ENCODE results near the gene RAB36. TPM values are rescaled to one million over a fixed set of nuclear protein-coding genes. Genes with fewer than 3 reads are reported as not detected.

RAB36 gene
- polyA plus RNA-seq, 4 donors, result 0.27 to 1.7 (median 0.92) TPM; not detected in 1

GRCh38 chr22:23137905-23138561, 7.2 kb upstream of the RAB36 start:
- no peak for FAIRE-seq

GRCh38 chr22:23138584-23139435, 6.5 kb upstream of the RAB36 start:
- H3K27me3 ChIP-seq (ENCODE audit: control insufficient read depth in 3 of 3, insufficient read depth in 3 of 3, low read length in 3 of 3), result no peaks in the 10 kb centered on the region
- no peaks in the 10 kb centered on the region for H3K9me3 ChIP-seq (ENCODE audit: control insufficient read depth in 2 of 2, insufficient read depth in 1 of 2, low read depth in 1 of 2, low read length in 1 of 2)
- peak overlapping the region in 1 of 3 donors; percentile 83 for H3K27ac ChIP-seq (ENCODE audit: low read depth in 1 of 3, low read length in 2 of 3)
- WGBS, 3 donors, result 93 to 95% (median 94%) methylated on average over 12 of the region's 12 CpGs
- H3K4me1 ChIP-seq (ENCODE audit: control insufficient read depth in 3 of 3, insufficient read depth in 2 of 3, low read depth in 1 of 3, low read length in 2 of 3), result peaks cover 0 to 16% (median 0%) of the 10 kb centered on the region in 3 donors
- H3K36me3 ChIP-seq (ENCODE audit: control insufficient read depth in 3 of 3, insufficient read depth in 2 of 3, low read depth in 1 of 3, low read length in 3 of 3), result no peaks in the 10 kb centered on the region
- FAIRE-seq (no peak), DNase-seq (no peak)
- H3K4me3 ChIP-seq (ENCODE audit: low read depth in 1 of 3, low read length in 3 of 3), result no peak overlapping the region

More at GRCh38 chr22:23137905-23138561, 7.2 kb upstream of the RAB36 start:
- Histone ChIP-seq H3K27me3 (ENCODE audit: control insufficient read depth in 3 of 3, insufficient read depth in 3 of 3, low read length in 3 of 3) (no peaks in the 10 kb centered on the region), H3K27ac (ENCODE audit: low read depth in 1 of 3, low read length in 2 of 3) (peak overlapping the region in 1 of 3 donors; percentile 83), H3K9me3 (ENCODE audit: control insufficient read depth in 2 of 2, insufficient read depth in 1 of 2, low read depth in 1 of 2, low read length in 1 of 2) (no peaks in the 10 kb centered on the region), H3K4me1 (ENCODE audit: control insufficient read depth in 3 of 3, insufficient read depth in 2 of 3, low read depth in 1 of 3, low read length in 2 of 3) (peaks cover 0 to 15% (median 0%) of the 10 kb centered on the region in 3 donors), H3K36me3 (ENCODE audit: control insufficient read depth in 3 of 3, insufficient read depth in 2 of 3, low read depth in 1 of 3, low read length in 3 of 3) (no peaks in the 10 kb centered on the region), H3K4me3 (ENCODE audit: low read depth in 1 of 3, low read length in 3 of 3) (no peak overlapping the region)
- WGBS, 3 donors, result 64 to 83% (median 74%) methylated on average over 5 of the region's 5 CpGs
- peak in 1 of 2 donors; percentile 32 for DNase-seq

- no peaks in the 10 kb centered on the region for H3K36me3 ChIP-seq (ENCODE audit: control insufficient read depth in 3 of 3, insufficient read depth in 2 of 3, low read depth in 1 of 3, low read length in 3 of 3)
- DNase-seq, result no peak
- no peak for FAIRE-seq
- H3K4me3 ChIP-seq (ENCODE audit: low read depth in 1 of 3, low read length in 3 of 3), result no peak overlapping the region
- peaks cover 0 to 23% (median 4%) of the 10 kb centered on the region in 3 donors for H3K4me1 ChIP-seq (ENCODE audit: control insufficient read depth in 3 of 3, insufficient read depth in 2 of 3, low read depth in 1 of 3, low read length in 2 of 3)
- no peaks in the 10 kb centered on the region for H3K27me3 ChIP-seq (ENCODE audit: control insufficient read depth in 3 of 3, insufficient read depth in 3 of 3, low read length in 3 of 3)
- no peaks in the 10 kb centered on the region for H3K9me3 ChIP-seq (ENCODE audit: control insufficient read depth in 2 of 2, insufficient read depth in 1 of 2, low read depth in 1 of 2, low read length in 1 of 2)
- H3K27ac ChIP-seq (ENCODE audit: low read depth in 1 of 3, low read length in 2 of 3), result no peak overlapping the region
Measured at GRCh38 chr22:23140385-23140784, 4.9 kb upstream of the RAB36 start.

- WGBS, 3 donors, result 81 to 94% (median 82%) methylated on average over 6 to 9 of the region's 9 CpGs
- H3K4me3 ChIP-seq (ENCODE audit: low read depth in 1 of 3, low read length in 3 of 3), result peak overlapping the region in 2 of 3 donors; percentile 9 to 42
- DNase-seq, result no peak
Measured at GRCh38 chr22:23142546-23143105, 2.7 kb upstream of the RAB36 start.

GRCh38 chr22:23143119-23143518, 2.2 kb upstream of the RAB36 start:
- no peak for FAIRE-seq
- DNase-seq, result no peak
- no peak overlapping the region for H3K27ac ChIP-seq (ENCODE audit: low read depth in 1 of 3, low read length in 2 of 3)
- no peak overlapping the region for H3K4me3 ChIP-seq (ENCODE audit: low read depth in 1 of 3, low read length in 3 of 3)
- H3K4me1 ChIP-seq (ENCODE audit: control insufficient read depth in 3 of 3, insufficient read depth in 2 of 3, low read depth in 1 of 3, low read length in 2 of 3), result peaks cover 3 to 29% (median 4%) of the 10 kb centered on the region in 3 donors
- no peaks in the 10 kb centered on the region for H3K9me3 ChIP-seq (ENCODE audit: control insufficient read depth in 2 of 2, insufficient read depth in 1 of 2, low read depth in 1 of 2, low read length in 1 of 2)
- no peaks in the 10 kb centered on the region for H3K36me3 ChIP-seq (ENCODE audit: control insufficient read depth in 3 of 3, insufficient read depth in 2 of 3, low read depth in 1 of 3, low read length in 3 of 3)
- no peaks in the 10 kb centered on the region for H3K27me3 ChIP-seq (ENCODE audit: control insufficient read depth in 3 of 3, insufficient read depth in 3 of 3, low read length in 3 of 3)
- 95 to 100% (median 100%) methylated on average over 1 of the region's 1 CpG for WGBS, 3 donors

More at GRCh38 chr22:23142546-23143105, 2.7 kb upstream of the RAB36 start:
- Histone ChIP-seq H3K4me1 (ENCODE audit: control insufficient read depth in 3 of 3, insufficient read depth in 2 of 3, low read depth in 1 of 3, low read length in 2 of 3) (peaks cover 3 to 29% (median 4%) of the 10 kb centered on the region in 3 donors), H3K36me3 (ENCODE audit: control insufficient read depth in 3 of 3, insufficient read depth in 2 of 3, low read depth in 1 of 3, low read length in 3 of 3) (no peaks in the 10 kb centered on the region), H3K27ac (ENCODE audit: low read depth in 1 of 3, low read length in 2 of 3) (peak overlapping the region; percentile 58 to 90 (median 87)), H3K27me3 (ENCODE audit: control insufficient read depth in 3 of 3, insufficient read depth in 3 of 3, low read length in 3 of 3) (no peaks in the 10 kb centered on the region), H3K9me3 (ENCODE audit: control insufficient read depth in 2 of 2, insufficient read depth in 1 of 2, low read depth in 1 of 2, low read length in 1 of 2) (no peaks in the 10 kb centered on the region)
- FAIRE-seq, result no peak

- H3K4me1 ChIP-seq (ENCODE audit: control insufficient read depth in 3 of 3, insufficient read depth in 2 of 3, low read depth in 1 of 3, low read length in 2 of 3), result peaks cover 3 to 29% (median 4%) of the 10 kb centered on the region in 3 donors
- no peak for FAIRE-seq
- H3K9me3 ChIP-seq (ENCODE audit: control insufficient read depth in 2 of 2, insufficient read depth in 1 of 2, low read depth in 1 of 2, low read length in 1 of 2), result no peaks in the 10 kb centered on the region
- DNase-seq, result no peak
- 81 to 88% (median 84%) methylated on average over 4 of the region's 4 CpGs for WGBS, 3 donors
- H3K4me3 ChIP-seq (ENCODE audit: low read depth in 1 of 3, low read length in 3 of 3), result no peak overlapping the region
- peak overlapping the region; percentile 21 to 77 (median 39) for H3K27ac ChIP-seq (ENCODE audit: low read depth in 1 of 3, low read length in 2 of 3)
- H3K36me3 ChIP-seq (ENCODE audit: control insufficient read depth in 3 of 3, insufficient read depth in 2 of 3, low read depth in 1 of 3, low read length in 3 of 3), result no peaks in the 10 kb centered on the region
- no peaks in the 10 kb centered on the region for H3K27me3 ChIP-seq (ENCODE audit: control insufficient read depth in 3 of 3, insufficient read depth in 3 of 3, low read length in 3 of 3)
Measured at GRCh38 chr22:23144432-23144831, 845 bp upstream of the RAB36 start.

GRCh38 chr22:23145878-23146470, 697 bp downstream of the RAB36 start:
- Histone ChIP-seq H3K4me1 (ENCODE audit: control insufficient read depth in 3 of 3, insufficient read depth in 2 of 3, low read depth in 1 of 3, low read length in 2 of 3) (peaks cover 3 to 29% (median 4%) of the 10 kb centered on the region in 3 donors), H3K4me3 (ENCODE audit: low read depth in 1 of 3, low read length in 3 of 3) (peak overlapping the region in 1 of 3 donors; percentile 46)

More at GRCh38 chr22:23145878-23146470, 697 bp downstream of the RAB36 start:
- 77 to 85% (median 82%) methylated on average over 2 of the region's 2 CpGs for WGBS, 3 donors
- DNase-seq, result no peak
- Histone ChIP-seq H3K36me3 (ENCODE audit: control insufficient read depth in 3 of 3, insufficient read depth in 2 of 3, low read depth in 1 of 3, low read length in 3 of 3) (no peaks in the 10 kb centered on the region), H3K9me3 (ENCODE audit: control insufficient read depth in 2 of 2, insufficient read depth in 1 of 2, low read depth in 1 of 2, low read length in 1 of 2) (no peaks in the 10 kb centered on the region), H3K27ac (ENCODE audit: low read depth in 1 of 3, low read length in 2 of 3) (peak overlapping the region in 2 of 3 donors; percentile 36 to 56), H3K27me3 (ENCODE audit: control insufficient read depth in 3 of 3, insufficient read depth in 3 of 3, low read length in 3 of 3) (no peaks in the 10 kb centered on the region)
- FAIRE-seq, result no peak

All from small intestine (tissue), 7 donors.